HCT116 (cell line): ENCODE results near the gene PSMA6.

Experiments
- CTCF ChIP-seq, 3 experiments: fragments of 200-600 bp in 1 of 3; sonication (generic) in 1 of 3; IDR thresholded peaks in 2 of 3; conservative IDR thresholded peaks in 1 of 3; 2 replicates each; pipeline ENCODE4 v1.5.1; 2012 to 2017; ENCODE audit warnings: low read depth in 2 of 3, low read length in 2 of 3, antibody characterized with exemption in 1 of 3, borderline replicate concordance in 1 of 3, control low read depth in 1 of 3, mild to moderate bottlenecking in 1 of 3, mixed read lengths in 1 of 3, mixed run types in 1 of 3, moderate library complexity in 1 of 3; ENCODE audit not compliant: insufficient read depth in 1 of 3
- EZH2 ChIP-seq: fragments of 200-600 bp; sonication (generic); IDR thresholded peaks from 2 replicates; pipeline ENCODE4 v1.6.1; 2017; ENCODE audit warnings: antibody characterized with exemption, mixed run types
- JUND ChIP-seq: IDR thresholded peaks from 2 replicates; pipeline ENCODE4 v1.6.1; 2012
- MAX ChIP-seq: IDR thresholded peaks from 2 replicates; pipeline ENCODE4 v1.6.1; 2012
- POLR2A ChIP-seq: IDR thresholded peaks from 2 replicates; pipeline ENCODE4 v1.7.0; 2011; ENCODE audit warnings: borderline replicate concordance; ENCODE audit not compliant: insufficient read depth, insufficient read length; ENCODE audit errors: extremely low read depth
- POLR2AphosphoS5 ChIP-seq: IDR thresholded peaks from 2 replicates; pipeline ENCODE4 v1.6.1; 2011; ENCODE audit warnings: mild to moderate bottlenecking, low read depth, low read length, moderate library complexity
- SIN3A ChIP-seq: IDR thresholded peaks from 2 replicates; pipeline ENCODE4 v1.6.1; 2012; ENCODE audit warnings: low read depth
- YY1 ChIP-seq: IDR thresholded peaks from 2 replicates; pipeline ENCODE4 v1.6.1; 2011; ENCODE audit warnings: low read length, low read depth, moderate library complexity, mild to moderate bottlenecking; ENCODE audit not compliant: insufficient replicate concordance; ENCODE audit errors: extremely low read depth

GRCh38 chr14:35284506-35284905 is 7.7 kb upstream of the PSMA6 start:
- TF ChIP-seq POLR2A (no peak), JUND (no peak), SIN3A (no peak), MAX (no peak), CTCF (IDR thresholded peaks at IDR 0.05 in 2 of 3, conservative IDR thresholded peaks at IDR 0.05 in 1 of 3; ENCODE audit: borderline replicate concordance in 1 of 3, insufficient read depth in 1 of 3, low read depth in 2 of 3, low read length in 2 of 3) (no peak), POLR2AphosphoS5 (no peak), EZH2 (no peak), YY1 (no peak)
